Stimulated activated CD8-positive, alpha-beta memory T cell treated with anti-CD3 and anti-CD28 coated beads, Interleukin-2, amount 100 ng/mL, for 1 hour (primary cell): Measurements from ENCODE around the gene EXOSC10.

Experiments
- DNase-seq, 2 donors: peaks; one replicate each; pipeline ENCODE4 v3.0.0-alpha.2; 2020; ENCODE audit warnings: low read depth in 2 of 2

Gene EXOSC10

DNA sequence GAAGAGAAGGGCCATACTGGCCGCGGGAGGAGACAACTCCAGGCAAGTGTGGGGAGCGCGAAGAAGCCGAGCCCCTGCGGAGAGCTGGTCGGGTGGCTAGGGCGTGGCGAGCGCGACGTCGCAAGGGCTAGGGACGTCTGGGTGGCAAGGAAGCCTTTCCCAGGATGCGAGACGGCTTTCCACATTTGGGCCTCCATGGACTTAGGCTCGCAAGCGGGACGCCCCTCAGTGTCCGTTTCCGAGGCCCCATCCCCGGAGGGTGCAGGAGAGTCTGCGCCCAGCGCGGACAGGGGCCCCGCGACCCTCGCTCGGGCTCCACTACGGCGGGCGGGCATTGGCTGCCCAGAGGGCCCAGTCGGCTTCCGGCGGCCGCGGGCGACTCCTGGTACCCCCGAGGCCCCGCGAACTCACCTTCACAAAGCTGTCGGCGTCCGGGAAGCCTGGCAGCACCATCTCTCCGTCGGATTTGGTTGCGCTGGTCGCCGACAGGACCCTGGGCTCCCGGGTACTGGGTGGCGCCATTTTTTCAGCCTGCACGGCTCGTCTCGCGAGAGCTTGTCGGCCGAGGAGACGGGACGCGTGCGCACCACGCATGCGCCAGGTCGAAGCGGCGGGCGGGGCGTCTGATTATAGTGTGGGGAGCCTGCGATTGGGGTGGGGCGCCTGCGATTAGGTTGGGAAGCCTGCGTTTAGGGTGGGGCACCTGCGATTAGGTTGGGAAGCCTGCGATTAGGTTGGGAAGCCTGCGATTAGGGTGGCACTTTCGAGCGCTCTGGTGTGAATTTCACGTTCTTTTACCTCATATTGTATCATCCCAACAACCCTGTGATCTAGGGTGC lies at the start of gene EXOSC10:
TSS of gene EXOSC10 (minus strand) at position 560 of the 839 bp plus-strand sequence. CDS start at position 522, 38 bp downstream.
- DNase-seq, result peak; percentile 87 to 93

GRCh38 chr1:11147197-11147770 lies 47.6 kb upstream of the EXOSC10 start:
- DNase-seq, result no peak

DNA sequence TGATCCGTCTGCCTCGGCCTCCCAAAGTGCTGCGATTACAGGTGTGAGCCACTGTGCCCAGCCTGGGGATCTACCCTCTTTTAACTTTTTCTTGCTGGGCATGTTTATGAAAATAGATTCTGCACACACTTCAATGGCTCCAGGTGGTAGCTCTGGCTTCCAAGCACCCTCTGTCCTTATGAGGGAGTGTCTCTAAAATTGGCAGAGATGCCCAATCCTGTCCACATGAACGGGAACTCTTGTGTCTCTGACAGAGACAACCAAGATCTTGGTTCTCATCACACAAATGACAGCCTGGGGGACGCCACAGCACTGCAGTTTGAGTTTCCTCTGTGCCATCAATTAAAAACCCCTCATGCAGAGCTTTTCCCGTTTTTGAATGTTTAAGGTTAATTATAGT lies 46.1 kb upstream of the EXOSC10 start:
- DNase-seq, result no peak

DNA sequence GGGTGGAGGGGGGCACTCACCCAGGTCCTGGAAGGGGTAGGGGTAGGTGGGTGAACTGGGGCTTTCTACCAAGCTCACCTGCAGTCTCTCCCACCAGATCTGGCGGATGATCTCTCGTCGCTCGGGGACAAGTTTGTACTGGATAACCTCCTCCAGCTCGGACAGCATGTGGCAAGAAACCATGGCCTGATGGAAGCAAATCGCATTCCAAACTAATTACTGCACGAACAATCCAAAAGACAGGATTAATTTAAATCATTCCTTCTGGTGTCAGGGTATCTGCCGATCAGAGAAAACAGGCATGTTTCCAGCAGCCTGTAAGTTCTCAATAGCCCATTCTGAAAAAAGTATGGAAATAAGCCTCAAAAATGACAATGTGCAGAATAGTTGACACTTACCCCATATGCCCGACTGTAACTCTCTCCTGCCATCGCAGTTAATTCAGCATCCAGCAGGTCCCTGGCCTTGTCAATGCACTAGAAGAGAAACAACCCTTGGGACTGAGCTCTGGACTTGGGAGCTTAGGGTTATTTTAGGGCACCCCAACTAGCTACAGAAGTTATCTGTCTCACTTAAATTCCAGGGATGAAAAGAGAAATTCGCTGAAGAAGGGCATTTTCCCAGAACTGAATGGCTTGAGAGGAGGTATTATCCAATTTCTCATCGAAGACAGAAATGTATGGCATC lies 45.0 kb upstream of the EXOSC10 start:
- DNase-seq, result no peak

DNA sequence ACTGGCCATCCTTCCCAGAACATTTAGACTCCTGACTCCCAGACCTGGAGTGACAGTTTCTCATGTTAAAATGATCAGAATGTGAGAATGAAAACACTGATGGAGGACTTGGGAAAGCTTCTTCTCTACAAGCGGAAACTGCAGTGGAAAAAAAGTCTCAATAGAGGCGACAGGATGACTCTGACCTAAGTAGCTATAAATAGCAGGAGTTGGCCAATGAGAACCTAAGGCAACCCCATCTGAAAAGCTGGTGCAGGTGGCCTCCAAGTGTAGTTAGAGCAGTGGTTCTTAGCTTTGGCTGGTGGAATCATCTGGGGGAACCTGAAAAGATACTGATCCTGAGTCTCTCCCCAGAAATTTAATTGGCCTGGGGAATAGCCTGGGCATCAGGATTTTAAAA lies 44.2 kb upstream of the EXOSC10 start:
- no peak for DNase-seq

GRCh38 chr1:11143401-11143800 lies 43.7 kb upstream of the EXOSC10 start:
- no peak for DNase-seq

- no peak for DNase-seq
Observed at GRCh38 chr1:11142618-11143391, 43.1 kb upstream of the EXOSC10 start.

DNA sequence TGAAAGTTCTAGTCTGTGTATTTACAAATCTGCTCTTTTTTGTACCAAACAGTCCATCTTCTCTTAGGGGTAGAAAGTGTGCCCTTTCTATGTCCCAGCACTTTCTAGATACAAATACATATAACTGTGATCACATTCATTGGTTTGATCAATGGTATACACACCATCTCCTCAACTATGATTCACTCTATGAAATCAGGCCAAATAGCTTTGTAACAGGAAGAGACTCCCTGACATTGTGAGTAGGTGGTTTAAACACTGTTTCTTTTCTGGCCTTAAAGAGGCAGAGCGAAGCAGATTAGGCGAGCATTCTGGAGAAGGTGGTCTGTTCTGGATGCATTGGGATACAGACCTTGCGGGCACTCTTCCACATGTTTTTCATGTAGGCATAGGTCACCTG lies 39.3 kb upstream of the EXOSC10 start:
- DNase-seq, result no peak

- no peak for DNase-seq
Observed at GRCh38 chr1:11138029-11138428, 38.4 kb upstream of the EXOSC10 start.

DNA sequence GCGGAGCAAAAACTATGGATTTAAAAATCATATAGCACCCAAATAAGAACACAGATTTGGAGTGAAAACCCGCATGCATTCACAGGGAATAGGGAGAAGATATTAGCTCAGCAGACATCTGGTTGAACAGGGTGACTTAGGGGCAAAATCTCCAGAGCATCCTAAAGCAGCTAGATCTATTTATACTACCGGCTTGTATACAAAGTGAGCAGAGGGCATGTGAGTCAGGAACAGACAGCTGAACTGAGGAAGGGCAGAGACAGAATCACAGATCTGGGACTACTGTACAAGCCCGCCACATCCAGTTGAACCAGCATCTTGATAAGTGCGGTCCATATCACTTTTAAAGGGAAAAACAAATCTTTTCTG lies 35.2 kb upstream of the EXOSC10 start:
- no peak for DNase-seq

GRCh38 chr1:11134251-11134897 lies 34.7 kb upstream of the EXOSC10 start:
- DNase-seq, result no peak

DNA sequence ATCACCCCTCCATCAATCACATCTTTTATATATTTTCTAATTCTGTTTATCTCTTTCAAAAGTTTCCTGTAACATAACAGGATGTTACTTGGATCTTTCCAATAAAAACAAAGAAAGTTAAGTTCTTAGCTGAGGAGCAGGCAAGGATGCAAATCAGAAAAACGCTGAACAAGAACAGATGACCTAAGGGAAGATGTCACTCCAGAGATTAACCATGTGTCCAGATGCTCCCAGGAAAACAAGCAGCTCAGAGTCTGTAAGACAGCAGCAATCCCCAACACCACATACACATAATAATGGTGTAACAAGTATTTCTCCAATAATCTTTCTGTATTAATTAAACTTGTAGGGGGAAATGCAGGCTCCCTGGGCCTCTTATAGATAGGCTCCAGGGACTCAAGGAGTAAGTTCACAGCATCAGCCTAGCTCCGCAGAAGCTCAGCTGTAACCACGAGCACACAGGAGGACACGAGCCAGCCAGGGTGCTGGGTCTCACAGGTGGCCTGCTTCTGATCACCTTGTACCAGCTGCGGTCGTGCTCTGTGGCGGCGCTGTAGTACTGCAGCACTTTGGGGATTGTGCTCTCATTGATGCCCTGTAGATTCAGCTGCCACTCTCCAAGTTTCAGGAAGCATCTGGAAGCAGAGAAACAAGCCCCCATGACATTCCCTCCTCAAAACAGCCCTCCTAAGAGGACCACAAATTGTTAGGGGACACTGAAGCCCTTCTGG lies 33.1 kb upstream of the EXOSC10 start:
- DNase-seq, result no peak

GRCh38 chr1:11131816-11132215 lies 32.1 kb upstream of the EXOSC10 start:
- no peak for DNase-seq

- no peak for DNase-seq
Observed at GRCh38 chr1:11130406-11130805, 30.7 kb upstream of the EXOSC10 start.

DNA sequence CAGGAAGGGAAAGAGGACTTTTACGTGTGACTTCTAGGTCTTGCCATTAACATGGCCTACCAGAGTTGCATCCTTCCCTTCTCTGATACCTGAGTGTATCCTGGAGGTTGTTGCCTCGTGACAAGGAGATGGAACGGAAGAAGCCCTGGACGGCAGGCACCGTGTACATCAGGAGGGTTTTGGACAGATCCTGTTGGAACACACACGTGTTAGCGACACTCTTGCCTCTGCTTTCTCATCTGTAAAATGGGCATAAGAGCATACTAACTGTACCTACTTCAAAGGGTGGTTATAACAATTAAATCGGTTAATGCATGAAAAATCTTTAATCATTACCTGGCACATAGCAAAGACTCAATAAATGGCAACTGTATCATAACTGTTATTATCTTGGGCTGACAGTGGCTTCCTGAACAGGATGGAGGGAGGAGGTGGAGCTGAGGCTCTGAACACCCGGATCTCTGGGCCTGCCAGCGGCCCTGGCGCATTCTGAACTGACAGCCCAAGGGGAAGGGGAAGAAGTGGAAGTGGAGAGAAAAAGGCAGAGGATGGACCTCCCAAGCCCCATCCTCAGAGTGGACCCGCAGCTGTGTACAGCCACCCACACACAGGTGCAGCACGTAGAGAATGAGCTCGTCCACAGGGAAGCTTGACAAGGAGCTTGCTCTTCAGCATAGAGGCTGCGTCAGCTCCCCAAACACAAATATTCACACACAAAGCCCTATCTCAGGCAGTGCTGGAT lies 30.2 kb upstream of the EXOSC10 start:
- no peak for DNase-seq

GRCh38 chr1:11126569-11126968 lies 26.9 kb upstream of the EXOSC10 start:
- DNase-seq, result no peak

GRCh38 chr1:11125931-11126330 lies 26.3 kb upstream of the EXOSC10 start:
- no peak for DNase-seq

GRCh38 chr1:11124965-11125364 lies 25.3 kb upstream of the EXOSC10 start:
- no peak for DNase-seq

DNA sequence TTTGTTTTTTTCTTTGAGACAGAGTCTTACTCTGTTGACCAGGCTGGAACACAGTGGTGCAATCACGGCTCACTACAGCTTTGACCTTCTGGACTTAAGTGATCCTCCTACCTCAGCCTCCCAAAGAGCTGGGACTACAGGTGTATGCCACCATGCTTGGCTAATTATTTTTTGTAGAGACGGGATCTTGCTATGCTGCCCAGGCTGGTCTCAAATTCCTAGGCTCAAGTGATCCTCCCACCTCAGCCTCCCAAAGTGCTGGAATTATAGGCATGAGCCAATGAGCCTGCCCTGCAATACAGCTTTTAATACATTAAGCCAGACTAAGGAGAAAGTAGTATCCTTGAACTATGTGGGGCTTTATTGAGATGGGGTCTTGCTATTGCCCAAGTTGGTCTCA lies 16.6 kb upstream of the EXOSC10 start:
- no peak for DNase-seq

- DNase-seq, result no peak
Observed at GRCh38 chr1:11114966-11115365, 15.3 kb upstream of the EXOSC10 start.
